GM19455 (cell line): ENCODE measurements around the gene SPATA16.
"Not testable (repeated sequence)": the region's sequence is repeated elsewhere in the genome, so short reads cannot be mapped to it uniquely, and the experiment has no call there.

Experiments
- ATAC-seq: cut with Tn5 transposase; IDR thresholded peaks from one replicate; pipeline ENCODE4 v1.9.1; 2021; ENCODE audit not compliant: unreplicated experiment

SPATA16 gene

GRCh38 chr3:172903642-172904320 lies 237.3 kb downstream of the SPATA16 start:
- no peak for ATAC-seq

GRCh38 chr3:172892158-172892557 lies 248.9 kb downstream of the SPATA16 start:
- ATAC-seq = no peak

- no peak for ATAC-seq
Measured at GRCh38 chr3:172885704-172886103, 255.3 kb downstream of the SPATA16 start.

GRCh38 chr3:172882563-172882962 lies 258.5 kb downstream of the SPATA16 start:
- no peak for ATAC-seq

GRCh38 chr3:172879381-172879780 lies 261.7 kb downstream of the SPATA16 start:
- ATAC-seq = not testable (repeated sequence)

- ATAC-seq = no peak
Measured at GRCh38 chr3:172877011-172877410, 264.0 kb downstream of the SPATA16 start.

- ATAC-seq = no peak
Measured at GRCh38 chr3:172876297-172876696, 264.7 kb downstream of the SPATA16 start.

GRCh38 chr3:172875039-172875438 lies 266.0 kb downstream of the SPATA16 start:
- ATAC-seq = no peak

GRCh38 chr3:172869784-172870518 lies 271.1 kb downstream of the SPATA16 start:
- ATAC-seq = no peak

GRCh38 chr3:172869368-172869771 lies 271.7 kb downstream of the SPATA16 start:
- no peak for ATAC-seq

GRCh38 chr3:172868582-172869200 lies 272.3 kb downstream of the SPATA16 start:
- ATAC-seq = no peak

- ATAC-seq = not testable (repeated sequence)
Measured at GRCh38 chr3:172866726-172867350, 274.2 kb downstream of the SPATA16 start.

- no peak for ATAC-seq
Measured at GRCh38 chr3:172859041-172859440, 282.0 kb downstream of the SPATA16 start.

- no peak for ATAC-seq
Measured at GRCh38 chr3:172856795-172857742, 284.0 kb downstream of the SPATA16 start.

- ATAC-seq = no peak
Measured at GRCh38 chr3:172855037-172855436, 286.0 kb downstream of the SPATA16 start.

GRCh38 chr3:172853921-172854666 lies 286.9 kb downstream of the SPATA16 start:
- no peak for ATAC-seq

GRCh38 chr3:172853005-172853404 lies 288.0 kb downstream of the SPATA16 start:
- ATAC-seq = no peak

- ATAC-seq = no peak
Measured at GRCh38 chr3:172848910-172849309, 292.1 kb downstream of the SPATA16 start.

GRCh38 chr3:172847292-172847691 lies 293.7 kb downstream of the SPATA16 start:
- ATAC-seq = no peak

GRCh38 chr3:172846706-172847105 lies 294.3 kb downstream of the SPATA16 start:
- ATAC-seq = no peak
